GM18498 (cell line): Measurements from ENCODE around the gene CD248.
"Not testable (repeated sequence)": the region's sequence is repeated elsewhere in the genome, so short reads cannot be mapped to it uniquely, and the experiment has no call there.

Source experiments
- ATAC-seq: cut with Tn5 transposase; IDR thresholded peaks from one replicate; pipeline ENCODE4 v1.9.1; 2021; ENCODE audit warnings: mild to moderate bottlenecking, moderate library complexity; ENCODE audit not compliant: unreplicated experiment

CD248 gene

DNA sequence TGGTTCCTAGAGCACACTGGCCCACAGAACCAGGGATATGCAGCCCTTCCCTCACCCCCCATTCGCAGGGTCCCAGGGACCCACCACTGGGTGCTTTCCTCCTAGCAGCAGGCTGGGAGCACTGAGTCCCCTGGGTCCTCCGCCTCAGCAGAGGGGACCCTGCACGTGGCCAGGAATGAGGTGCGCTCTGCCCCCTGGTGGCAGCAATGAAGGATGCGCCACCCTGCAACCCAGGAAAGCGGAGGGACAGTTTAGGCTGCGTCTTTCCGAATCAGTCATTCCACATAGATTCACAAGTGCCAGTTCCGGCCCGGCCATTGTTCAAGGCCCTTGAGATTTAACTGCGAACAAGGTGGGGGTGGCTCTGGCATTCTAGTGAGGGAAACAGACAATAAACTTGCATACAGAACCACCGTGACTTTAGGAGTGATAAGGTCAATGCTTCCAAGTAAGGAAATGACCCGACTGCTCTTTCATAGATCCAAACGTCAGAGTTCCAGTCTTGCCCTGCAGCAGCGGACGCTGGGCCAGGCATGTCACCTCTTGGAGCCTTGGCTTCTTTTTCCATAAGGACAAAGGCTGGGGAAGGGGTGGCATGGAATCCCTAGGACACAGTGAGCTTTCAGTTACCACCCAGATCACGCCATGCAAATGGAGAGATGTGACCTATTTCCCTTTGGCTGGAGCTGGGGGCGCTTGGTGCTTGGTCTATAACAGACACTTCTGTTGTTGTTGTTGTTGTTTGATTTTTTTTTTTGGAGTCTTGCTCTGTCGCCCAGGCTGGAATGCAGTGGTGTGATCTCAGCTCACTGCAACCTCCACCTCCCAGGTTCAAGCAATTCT is 11.7 kb upstream of the CD248 start:
- no peak for ATAC-seq

DNA sequence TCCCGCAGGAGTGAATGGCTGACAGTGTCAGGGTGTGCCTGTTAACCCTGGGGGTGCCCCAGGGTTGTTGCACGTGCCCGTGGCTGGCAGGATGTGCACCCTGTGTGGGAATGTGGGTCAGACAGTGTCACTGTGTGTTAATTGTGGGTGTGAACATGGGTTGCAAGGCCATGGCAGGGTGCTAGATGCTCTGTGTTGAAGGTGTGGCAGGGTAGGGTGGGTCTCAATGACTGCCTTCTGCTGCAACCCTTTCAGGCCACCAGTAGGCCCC is 11.1 kb upstream of the CD248 start:
- ATAC-seq = no peak

DNA sequence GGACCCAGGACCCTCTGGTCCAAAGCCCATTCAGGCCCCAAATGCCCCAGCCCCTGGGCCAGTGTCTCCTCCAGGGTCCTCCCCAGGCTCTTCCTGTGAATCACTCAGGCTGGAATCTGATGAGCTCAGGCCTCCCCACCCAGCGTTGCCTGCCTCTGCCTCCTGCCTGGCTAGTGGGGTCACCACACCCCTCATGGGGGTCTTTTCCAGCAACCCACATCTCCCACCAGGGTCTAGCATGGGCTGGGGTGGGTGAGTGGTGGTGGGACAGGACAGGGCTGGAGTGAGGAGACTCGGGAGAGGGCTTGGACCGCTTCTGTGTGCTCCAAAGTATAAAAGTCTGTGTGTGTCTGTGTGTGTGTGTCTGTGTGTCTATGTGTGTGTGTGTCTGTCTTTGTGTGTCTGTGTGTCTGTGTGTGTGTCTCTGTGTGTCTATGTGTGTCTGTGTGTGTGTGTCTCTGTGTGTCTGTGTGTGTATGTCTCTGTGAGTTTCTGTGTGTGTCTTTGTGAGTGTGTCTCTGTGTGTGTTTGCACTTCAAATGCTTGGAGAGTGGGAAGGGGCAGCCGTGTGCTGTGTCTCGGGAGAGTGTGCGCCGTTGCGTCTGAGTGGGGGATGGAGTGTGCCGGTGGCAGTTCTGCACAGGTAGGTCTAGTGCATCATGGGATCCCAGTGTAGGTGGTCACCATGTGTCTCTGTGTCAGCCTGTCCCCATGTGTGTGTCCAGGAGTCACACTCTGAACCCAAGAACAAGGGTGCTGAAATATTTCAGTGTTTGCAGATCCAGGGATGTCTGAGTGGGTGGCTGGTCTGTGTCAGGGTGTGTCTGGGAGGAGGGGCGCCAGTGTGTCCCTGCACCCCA is 10.6 kb upstream of the CD248 start:
- ATAC-seq = no peak

DNA sequence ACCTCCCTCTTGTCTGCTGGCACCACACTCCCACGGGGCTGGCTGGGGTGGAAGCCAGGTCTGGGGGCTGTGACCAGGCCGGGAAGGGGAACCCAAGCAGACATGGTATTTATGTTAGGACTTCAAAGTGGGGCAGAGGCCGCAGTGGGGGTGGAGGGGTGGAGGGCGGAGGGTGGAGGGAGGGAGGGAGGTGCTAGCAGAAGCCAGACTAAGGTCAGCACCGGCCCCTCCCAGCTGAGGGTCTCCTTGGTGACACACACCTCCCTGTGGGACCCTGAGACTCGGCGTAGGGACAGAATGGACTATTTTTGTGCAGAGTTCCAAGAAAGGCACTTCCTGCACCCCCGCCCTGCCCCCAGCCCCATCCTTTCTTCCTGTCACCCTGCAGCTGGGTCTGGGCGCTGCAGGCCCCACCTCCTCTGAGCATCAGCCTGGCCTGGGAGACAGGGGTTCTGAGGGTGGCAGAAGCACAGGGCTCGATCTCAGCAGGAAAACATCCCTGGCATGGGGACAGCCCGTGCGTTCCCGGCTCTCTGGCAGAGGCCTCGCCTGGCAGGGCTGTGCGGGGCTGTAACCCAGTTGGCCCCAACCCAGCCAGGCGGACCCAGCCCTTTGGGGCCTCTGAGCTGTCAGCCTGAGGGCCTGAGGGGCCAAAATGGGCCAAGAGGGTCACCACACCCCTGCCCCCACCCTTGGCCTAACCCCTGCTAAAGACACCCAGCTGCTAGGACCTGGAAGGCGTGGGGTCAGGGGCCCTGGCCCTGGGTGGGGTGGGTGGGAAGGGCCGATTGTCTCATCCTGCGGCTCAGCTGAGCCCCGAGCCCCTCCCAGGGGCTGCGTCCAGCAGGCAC is 9.6 kb upstream of the CD248 start:
- no peak for ATAC-seq

DNA sequence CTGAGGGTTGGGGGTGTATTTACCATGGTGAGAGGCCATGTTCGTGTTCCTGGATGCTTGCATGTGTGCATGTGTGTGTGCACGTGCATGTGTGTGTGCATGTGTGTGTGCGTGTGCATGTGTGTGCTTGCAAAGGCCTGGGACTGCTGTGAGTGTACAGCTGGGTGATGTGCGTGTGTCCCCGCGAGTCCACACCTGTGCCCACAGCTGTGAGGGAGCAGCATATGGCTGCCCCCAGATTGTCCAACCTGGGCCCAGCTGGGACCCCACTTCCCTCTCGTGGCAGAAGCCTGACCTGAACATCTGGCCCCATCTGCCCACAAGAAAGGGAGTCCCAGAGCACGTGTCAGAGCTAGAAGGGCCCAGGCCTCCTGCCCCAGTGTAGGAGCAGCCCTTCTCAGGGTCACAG is 8.4 kb upstream of the CD248 start:
- no peak for ATAC-seq

DNA sequence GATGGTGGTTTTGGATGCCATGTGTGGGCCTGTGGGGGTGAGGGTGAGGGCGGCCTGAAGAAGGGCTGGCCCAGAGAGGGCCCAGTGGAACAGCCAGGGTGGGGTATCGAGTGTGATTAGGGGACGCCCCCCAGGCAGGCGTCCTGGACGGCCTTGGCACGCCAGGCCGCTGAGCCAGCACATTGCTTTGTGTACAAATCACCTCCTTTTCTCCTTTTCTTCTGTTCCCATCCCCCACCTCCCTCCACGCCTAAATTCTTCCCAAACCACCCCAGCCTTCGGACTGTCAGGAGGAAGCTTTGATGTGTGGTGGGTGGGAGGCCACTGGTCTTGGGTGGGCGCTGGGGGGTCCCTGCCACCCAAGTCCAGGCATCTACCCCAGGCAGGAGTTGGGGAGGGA is 7.8 kb upstream of the CD248 start:
- no peak for ATAC-seq

DNA sequence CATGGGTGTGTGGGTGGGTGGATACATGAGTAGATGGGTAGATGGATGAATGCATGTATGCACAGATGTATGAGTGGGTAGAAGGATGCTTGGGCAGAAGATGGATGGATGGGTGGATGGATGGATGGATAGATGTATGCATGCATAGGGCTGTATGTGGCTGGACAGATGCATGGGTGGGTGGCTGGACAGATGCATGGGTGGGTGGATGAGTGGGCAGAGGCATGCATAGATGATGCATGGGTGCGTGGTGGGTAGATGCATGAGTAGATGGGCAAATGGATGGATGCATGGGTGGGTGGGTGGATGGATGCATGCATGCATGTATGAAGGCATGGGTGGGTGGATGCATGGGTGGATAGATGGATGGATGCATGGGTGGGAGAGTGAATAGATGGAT is 6.8 kb upstream of the CD248 start:
- ATAC-seq = no peak

DNA sequence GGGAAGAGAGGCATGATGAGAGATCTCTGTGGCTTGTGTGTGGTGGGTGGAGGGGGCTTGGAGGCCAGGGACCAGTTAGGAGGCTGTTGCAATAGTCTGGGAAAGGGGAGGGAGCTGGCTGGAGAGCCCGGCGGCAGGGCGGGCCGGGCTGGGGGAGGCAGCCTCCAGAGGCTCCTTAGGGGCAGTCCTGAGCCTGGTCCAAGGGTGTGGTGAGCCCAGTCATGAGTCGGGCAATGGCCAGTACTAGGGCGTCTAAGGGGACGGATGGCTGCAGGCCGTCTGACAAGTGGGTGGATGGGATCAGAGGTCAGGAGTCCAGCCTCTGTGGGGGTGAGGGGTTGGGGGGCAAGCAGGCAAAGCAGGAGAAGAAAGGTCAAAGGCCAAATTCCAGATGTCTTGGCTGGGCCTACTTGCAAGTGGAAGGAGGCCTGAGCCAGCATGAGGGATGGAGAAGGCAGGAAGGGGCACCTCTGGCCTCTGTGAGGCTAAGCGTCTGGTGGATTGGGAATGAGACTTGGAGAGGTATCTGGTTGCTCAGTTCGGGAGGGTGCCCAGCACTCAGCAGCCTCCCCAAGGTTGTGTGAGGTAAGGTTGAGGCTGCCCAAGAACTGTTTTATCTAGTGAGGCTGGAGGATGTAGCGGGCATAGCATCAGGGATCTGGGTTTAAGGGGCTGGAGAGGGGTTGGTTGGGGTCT is 6.0 kb upstream of the CD248 start:
- no peak for ATAC-seq

DNA sequence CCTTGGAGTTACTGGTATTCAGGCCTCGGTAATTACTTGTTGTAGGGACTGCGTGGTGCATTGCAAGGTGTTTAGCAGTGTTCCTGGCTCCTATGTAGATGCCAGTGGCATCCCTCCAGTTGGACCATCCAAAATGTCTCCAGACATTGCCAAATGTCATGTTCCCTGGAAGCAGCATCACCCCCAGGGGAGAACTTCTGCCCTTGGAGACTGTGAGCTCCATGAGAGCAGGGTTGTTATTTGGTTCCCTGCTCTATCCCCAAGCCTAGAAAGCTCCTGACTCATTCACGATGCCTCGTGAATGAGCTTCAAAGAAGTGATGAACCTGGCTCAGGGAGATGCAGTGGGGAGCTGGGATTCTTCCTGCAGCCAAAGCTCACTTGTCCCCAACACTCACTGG is 4.8 kb upstream of the CD248 start:
- no peak for ATAC-seq

DNA sequence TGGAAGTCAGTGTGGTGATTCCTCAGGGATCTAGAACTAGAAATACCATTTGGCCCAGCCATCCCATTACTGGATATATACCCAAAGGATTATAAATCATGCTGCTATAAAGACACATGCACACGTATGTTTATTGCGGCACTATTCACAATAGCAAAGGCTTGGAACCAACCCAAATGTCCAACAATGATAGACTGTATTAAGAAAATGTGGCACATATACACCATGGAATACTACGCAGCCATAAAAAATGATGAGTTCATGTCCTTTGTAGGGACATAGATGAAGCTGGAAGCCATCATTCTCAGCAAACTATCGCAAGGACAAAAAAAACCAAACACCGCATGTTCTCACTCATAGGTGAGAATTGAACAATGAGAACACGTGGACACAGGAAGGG is 3.9 kb upstream of the CD248 start:
- not testable (repeated sequence) for ATAC-seq

DNA sequence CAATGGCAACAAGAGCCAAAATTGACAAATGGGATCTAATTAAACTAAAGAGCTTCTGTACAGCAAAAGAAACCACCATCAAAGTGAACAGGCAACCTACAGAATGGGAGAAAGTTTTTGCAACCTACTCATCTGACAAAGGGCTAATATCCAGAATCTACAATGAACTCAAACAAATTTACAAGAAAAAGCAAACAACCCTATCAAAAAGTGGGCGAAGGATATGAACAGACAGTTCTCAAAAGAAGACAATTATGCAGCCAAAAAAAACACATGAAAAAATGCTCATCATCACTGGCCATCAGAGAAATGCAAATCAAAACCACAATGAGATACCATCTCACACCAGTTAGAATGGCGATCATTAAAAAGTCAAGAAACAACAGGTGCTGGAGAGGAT is 3.4 kb upstream of the CD248 start:
- ATAC-seq = not testable (repeated sequence)

DNA sequence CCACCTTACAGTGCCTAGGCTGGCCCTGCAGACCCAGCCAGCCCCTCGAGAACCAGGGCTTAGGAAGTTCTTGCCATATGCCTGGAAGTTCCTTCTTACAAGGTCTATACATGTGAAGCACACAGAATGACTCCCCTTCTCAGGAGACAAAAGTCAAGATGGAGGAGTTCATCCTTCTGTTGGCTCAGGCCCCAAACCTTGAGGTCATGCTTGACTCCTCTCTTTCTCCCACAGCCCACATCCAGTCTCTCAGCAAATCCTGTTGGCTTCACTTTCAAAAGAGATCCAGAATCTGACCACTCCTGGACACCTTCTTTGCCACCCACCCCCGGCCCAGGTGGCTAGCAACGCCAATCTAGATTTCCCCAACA is 1.7 kb upstream of the CD248 start:
- no peak for ATAC-seq

DNA sequence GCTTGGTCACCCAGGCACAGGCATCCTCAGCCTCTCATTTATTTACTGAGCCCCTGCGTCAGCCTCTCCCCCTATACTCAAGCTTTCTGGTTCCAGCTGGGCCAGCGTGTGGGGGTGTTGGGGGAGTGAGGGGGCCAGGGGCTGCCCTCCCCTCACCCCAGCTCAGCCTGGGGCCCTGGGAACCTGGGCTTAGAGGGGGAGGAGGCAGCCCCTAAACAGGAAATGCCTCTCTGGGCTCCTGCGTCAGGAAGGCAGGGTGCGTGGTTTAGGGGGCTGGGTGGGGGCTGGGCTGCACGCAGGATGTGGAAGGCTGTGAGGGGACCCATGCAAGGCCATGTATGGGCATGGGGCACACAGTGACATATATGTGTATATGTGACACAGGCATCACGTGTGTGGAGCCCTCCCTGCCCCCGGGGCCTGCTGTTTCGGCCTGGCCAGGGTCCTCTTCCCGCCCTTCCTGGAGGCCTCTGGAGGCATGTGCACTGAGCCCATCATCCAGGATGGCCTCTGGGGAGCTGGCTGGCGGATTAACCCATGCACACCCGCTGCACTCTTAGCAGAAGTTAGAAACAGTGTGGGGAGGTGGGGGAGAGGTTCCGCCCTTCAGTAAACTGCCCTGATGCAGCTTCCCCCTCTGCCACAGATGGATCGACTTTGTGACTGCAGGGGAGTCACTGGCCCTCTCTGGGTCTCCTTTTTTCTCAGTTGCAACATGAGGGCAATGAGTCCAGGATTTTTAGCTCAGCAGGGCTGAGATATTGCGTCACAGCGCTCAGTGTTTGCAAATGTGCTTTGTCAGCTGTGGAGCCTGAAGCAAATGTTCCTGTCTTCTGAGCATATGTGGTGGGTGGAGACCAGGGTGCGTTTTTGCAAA is 1.1 kb upstream of the CD248 start:
- ATAC-seq = no peak

DNA sequence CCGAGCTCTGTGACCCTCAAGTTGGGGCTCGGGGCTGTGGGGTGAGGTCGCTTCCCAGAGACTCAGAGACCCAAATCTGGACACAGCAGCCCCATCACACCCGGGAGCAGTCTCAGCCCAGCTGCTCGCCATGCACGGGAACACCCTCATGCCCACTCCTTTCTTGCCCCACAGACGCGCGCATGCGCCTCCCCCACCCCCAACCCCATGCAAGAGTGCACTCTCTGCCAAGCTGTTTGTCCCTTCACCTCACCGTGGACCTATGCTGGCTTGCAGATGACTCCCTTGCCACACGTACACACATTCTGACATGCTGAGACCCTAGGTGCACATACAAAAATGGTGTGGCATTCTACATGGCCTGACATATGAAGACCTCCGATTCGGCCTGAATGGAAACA is 478 bp upstream of the CD248 start:
- ATAC-seq = no peak

DNA sequence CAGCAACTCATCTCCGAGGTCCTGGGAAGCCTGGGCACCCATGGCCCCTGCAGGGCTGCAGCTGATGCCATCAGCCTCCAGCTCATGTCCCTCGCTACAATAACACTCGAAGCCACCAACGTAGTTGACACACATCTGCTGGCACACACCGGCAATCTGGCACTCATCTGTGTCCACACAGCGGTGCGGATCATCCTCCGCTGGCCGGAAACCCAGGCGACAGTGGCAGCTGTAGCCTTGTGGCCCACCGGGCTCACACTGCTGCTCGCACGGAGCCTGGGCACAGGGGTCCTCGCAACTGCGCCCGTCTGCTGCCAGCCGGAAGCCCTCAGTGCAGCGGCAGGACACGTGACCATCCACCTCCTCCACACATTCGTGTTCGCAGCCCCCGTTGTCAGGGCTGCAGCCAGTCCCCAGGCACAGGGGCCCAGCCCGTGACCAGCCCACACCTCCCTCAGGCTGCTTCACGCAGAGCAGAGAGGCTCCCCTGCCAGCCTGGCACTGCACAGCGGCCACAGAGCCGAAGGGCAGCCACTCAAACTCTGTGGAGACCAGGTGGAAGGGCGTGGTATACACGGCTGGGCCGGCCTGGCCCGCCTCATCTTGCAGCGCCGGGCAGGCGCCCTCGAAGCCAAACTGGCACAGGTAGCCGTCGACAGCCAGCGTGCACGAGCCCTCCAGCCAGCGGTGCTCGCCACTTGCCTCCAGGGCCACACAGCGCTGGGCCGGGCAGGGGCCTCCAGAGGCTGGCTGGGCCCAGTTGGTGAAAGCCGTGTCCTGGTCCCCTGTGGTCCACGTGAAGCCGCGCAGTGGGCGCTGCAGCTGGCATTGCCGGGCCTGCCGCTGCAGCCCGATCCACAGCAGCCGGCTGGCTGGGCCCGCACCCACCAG is 678 bp downstream of the CD248 start:
- ATAC-seq = no peak

DNA sequence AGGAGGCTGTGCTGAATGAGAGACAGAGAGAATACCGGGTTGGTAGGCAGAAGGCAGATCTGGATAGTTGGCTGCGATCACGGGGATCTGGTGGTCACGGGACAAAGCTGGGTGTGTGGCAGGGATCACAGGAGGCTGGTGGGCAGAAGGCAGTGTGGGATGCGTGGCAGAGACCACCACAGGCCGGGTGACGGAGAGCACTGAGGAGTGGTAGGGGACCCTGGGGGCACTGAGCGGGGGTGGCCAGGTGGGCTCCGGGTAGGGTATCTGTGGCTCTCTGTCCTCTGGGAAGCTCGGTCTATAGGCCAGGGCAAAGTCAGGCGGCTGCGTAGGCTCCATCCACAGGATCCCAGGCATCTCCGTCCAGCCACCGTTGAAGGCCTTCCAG is 1.4 kb downstream of the CD248 start:
- no peak for ATAC-seq

DNA sequence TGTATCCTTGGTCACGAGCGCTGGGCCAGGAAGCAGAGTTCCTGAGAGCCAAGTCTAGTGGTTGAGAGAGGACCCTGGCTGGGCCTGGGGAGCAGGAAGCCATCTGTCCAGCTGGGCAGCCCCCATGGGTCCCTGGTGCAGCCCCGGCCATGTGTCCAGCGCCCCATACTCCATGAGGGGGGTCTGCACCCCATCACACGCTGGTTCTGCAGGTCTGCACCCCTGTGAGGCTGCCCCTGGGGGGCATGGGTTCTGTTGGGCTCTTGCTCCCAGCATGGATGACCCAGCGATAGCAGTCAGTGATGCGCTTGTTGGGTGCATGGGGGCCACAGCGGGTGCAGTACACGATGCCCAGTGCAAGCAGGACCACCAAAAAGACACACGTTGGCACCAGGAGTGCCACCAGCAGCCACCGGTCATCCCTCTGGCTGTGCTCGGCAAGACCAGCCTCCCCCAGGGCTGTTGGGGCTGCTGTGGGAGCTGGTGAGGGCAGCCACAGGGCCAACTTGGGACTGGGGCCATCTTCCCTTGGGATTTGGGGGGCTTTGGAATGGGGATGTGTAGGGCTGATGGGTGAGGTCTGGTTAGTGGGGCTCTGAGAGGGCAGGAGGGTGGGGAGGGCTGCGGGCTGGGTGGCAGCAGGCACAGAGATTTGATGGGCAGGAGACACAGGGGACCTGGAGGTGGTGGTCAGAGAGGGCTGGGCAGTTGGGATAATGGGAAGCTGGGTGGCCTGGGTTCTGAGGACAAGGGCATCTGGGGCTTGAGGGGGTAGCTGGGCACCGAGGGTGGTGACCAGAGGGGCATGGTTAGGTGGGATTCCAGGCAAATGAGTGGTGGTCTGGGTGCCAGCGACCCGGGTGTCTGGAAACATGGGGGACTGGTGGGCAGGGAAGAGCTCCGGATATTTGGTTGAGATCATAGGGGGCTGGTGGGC is 2.0 kb downstream of the CD248 start:
- ATAC-seq = no peak

DNA sequence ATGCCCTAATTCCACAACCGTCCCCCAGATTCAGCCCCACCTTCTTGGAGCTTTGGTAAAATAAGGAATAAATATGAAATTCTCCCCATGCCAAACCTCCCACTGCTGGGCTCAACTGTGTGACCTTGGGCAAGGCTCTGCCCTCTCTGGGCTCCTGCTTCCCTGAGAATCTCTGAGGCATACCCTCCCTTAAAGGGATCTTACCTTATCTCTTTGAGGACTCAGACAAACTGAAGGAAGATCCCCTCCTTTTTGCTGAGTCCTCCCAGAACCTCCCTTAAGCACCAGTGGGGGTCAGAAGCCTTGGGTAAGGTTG is 2.7 kb downstream of the CD248 start:
- no peak for ATAC-seq
